ENCODE measurements around the gene WDR49.

The WDR49 gene

DNA sequence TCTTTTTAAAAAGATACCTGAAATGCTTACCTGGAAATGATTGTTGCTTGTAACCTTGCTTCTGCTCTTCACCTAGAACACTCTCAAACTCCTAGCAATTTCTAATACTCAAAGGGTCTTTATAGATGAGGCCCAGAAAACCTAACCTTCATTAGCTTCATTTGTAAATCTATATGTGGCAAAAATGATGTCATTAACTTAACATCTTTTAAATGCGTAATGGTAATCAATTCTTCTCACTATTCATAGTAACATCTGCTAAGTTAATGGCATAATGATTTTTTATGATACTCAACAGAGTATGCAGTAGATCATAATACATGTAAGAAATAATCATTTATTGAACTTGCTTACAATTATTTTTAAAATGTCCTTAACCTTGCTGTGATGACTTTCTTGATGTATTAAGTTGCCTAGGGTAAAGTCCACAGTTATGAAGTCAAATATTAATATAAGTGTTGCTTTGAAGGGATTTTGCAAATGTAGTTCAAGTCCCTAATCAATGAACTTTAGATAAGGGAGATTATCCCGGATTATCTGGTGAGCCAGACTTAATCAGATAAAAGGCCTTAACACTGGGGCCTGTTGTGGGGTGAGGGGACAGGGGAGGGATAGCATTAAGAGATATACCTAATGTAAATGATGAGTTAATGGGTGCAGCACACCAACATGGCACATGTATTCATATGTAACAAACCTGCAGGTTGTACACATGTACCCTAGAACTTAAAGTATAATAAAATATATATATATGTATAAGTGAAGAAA lies 169.8 kb downstream of the WDR49 start:
- no peak for DNase-seq (ENCODE audit: extremely low read depth, low read depth)
- TF ChIP-seq, protein P1, sequence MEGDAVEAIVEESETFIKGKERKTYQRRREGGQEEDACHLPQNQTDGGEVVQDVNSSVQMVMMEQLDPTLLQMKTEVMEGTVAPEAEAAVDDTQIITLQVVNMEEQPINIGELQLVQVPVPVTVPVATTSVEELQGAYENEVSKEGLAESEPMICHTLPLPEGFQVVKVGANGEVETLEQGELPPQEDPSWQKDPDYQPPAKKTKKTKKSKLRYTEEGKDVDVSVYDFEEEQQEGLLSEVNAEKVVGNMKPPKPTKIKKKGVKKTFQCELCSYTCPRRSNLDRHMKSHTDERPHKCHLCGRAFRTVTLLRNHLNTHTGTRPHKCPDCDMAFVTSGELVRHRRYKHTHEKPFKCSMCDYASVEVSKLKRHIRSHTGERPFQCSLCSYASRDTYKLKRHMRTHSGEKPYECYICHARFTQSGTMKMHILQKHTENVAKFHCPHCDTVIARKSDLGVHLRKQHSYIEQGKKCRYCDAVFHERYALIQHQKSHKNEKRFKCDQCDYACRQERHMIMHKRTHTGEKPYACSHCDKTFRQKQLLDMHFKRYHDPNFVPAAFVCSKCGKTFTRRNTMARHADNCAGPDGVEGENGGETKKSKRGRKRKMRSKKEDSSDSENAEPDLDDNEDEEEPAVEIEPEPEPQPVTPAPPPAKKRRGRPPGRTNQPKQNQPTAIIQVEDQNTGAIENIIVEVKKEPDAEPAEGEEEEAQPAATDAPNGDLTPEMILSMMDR (IDR thresholded peaks at IDR 0.05; ENCODE audit: low read depth, low read length), result no peak

DNA sequence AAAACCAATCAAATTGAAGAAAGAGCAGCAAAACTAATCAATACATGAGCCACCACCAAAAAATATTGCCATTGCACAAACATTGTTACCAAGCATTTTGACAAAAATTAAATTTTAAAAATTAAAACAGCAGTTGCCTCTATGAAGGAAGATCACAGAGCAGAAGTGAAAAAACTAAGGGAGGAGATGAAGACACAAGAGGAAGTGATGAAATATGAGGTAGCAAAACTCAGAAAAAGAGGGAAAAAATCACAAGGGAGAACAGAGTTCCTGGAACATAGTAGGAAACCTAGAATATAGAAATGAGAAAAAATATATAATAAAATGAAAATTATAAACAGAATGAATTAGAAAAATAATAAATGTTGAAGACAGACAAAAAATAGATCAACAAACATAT lies 172.6 kb downstream of the WDR49 start:
- no peak for DNase-seq (ENCODE audit: extremely low read depth, low read depth)
- TF ChIP-seq, protein P1 (IDR thresholded peaks at IDR 0.05; ENCODE audit: low read depth, low read length), result no peak

DNA sequence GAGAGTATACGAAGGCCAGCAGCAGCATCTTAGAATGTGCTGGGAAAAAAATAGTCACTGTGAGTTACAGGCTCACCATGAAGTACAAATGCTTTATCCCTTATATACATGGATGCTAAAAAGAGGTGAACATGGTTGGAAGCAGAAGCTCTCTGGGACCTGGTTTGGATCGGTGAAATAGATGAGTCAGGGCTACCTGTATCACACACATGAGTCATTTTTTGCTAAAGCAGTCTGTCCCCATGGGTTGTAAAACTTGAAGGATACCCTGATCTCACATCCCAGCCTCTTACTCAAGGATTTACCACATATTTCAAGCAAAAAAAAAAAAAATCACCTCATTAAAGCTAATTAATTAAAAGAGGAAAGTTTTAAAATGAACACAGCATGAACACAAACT lies 173.0 kb downstream of the WDR49 start:
- TF ChIP-seq, protein P1 (IDR thresholded peaks at IDR 0.05; ENCODE audit: low read depth, low read length), result no peak
- no peak for DNase-seq (ENCODE audit: extremely low read depth, low read depth)

DNA sequence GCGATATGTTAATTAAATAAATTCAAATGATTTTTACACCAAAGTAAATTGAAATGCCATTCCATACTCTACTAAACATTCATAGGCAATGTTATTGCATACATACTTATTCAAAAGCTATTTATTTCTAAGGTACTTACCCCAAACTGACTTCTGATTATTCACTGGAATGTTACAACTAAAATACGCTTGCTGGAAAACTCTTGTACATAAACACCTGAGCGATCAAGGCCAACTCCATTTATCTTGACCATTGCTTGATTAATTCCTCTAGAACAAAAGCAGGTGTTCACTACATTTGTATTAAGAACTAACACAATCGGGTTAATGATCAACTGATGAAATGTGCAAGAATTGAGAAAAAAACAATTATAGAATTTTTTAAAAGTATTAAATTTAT lies 179.9 kb downstream of the WDR49 start, which contains the start of gene SERPINI2:
SERPINI2 (minus strand) TSS at position 180 of the 400 bp plus-strand sequence. CDS start 2,208 bp downstream, outside the sequence.
- TF ChIP-seq, protein P1 (IDR thresholded peaks at IDR 0.05; ENCODE audit: low read depth, low read length), result no peak
- DNase-seq (ENCODE audit: extremely low read depth, low read depth), result no peak

DNA sequence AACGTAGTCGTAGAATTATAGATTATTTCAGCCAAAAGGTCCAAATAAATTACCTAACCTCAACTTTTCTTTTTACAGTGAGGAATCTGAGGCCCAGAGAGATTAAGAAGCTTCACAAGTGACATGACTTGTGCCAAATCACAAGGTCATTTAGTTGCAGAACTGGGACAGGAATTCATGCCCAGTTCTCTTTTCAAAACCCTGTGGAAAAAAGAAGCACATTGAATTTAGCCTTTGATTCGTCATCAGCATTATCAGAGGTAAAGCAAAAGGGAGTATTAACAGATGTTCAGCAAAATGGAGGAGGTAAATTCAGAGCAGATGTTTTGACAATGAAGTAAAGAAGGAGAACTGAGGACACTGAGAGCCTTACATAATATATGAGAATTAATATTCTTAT lies 184.4 kb downstream of the WDR49 start:
- no peak for DNase-seq (ENCODE audit: extremely low read depth, low read depth)
- TF ChIP-seq, protein P1 (IDR thresholded peaks at IDR 0.05; ENCODE audit: low read depth, low read length), result no peak

DNA sequence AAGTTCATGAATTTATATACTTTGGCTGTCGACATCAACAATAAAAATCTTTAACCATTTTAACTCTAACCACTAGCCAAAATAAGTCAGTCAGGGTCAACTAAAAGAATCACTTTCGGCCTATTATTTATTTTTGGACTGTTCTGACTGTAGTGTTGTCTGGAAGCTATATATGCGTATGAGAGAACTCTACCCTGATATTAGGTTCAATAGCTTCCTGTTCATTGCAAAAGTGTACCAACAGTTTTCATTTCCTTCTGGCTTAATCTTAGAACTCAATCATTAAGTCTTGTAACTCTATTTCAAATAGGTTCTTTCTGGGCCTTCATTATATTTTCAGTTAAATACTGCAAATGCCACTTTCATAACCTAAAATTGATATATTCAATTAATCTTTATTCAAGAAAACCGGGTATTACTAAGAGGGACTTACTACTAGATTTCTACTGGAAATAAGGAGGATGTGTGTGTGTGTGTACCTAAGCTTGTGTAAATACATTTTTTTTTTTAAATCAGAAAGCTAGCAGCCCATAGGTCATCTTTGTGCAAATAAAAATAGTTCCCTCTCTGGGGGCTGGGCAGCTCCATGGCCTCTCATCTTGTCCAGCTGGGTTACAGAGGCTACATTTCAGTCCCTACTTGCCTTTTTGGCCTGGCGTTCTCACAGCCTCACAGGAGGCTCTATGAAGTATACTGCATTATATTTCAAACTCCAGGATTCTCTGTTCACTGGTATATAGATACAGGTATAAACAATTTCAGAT lies 185.7 kb downstream of the WDR49 start:
- TF ChIP-seq, protein P1 (IDR thresholded peaks at IDR 0.05; ENCODE audit: low read depth, low read length), result no peak
- DNase-seq (ENCODE audit: extremely low read depth, low read depth), result no peak

DNA sequence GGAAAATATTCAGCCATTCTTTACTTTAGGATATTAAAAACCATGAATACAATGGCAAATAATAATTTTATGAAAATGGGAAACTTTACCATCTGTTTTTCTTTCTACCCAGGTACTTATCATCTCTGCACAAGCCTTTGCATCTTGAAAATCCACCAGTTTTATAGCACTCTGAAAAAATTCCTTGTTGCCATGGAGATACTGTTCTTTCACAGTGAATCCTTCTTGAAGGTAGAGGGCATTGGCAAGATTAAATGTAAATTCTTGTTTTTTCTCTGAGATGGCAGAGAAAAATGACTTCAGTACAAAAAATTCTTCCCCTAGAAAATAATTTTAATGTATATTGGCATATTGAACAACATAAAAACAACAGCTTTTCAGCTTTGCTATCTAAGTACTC lies 186.8 kb downstream of the WDR49 start:
- TF ChIP-seq, protein P1 (IDR thresholded peaks at IDR 0.05; ENCODE audit: low read depth, low read length), result no peak
- DNase-seq (ENCODE audit: extremely low read depth, low read depth), result no peak
